Fibroblast of villous mesenchyme (primary cell): ENCODE measurements around the gene MYO15A. TPM values are rescaled to one million over a fixed set of nuclear protein-coding genes. Genes with fewer than 3 reads are reported as not detected.
A peak's percentile ranks its signal among the peaks of the same experiment; 100 is the strongest.

Source experiments
- DNase-seq: peaks from one replicate; pipeline ENCODE4 v3.0.0-alpha.2; 2010; ENCODE audit warnings: low read depth
- H3K4me3 ChIP-seq: 2 replicates; pipeline ENCODE4 v1.5.1; 2011; ENCODE audit warnings: low read depth, mild to moderate bottlenecking, low read length
- CTCF ChIP-seq: IDR thresholded peaks from 2 replicates; pipeline ENCODE4 v1.5.1; 2012; ENCODE audit warnings: low read depth, mild to moderate bottlenecking, low read length; ENCODE audit not compliant: insufficient read depth
- total RNA-seq: library from RNA; depleted of rRNA; stranded (reverse); fragments of >200 nt; gene quantifications from 2 replicates; pipeline ENCODE4 v1.2.3, GENCODE V29; 2012

Gene MYO15A
- total RNA-seq, 1 donor: 0.43 TPM

GRCh38 chr17:18117533-18117932 lies 9.0 kb downstream of the MYO15A start:
- peak; percentile 18 for DNase-seq
- no peak for TF ChIP-seq CTCF
- H3K4me3 ChIP-seq: no peak overlapping the region

- H3K4me3 ChIP-seq: no peak overlapping the region
- DNase-seq: peak; percentile 57
- TF ChIP-seq CTCF: no peak
Measured at GRCh38 chr17:18117982-18118975, 9.7 kb downstream of the MYO15A start.

GRCh38 chr17:18119166-18119745 lies 10.7 kb downstream of the MYO15A start:
- no peak overlapping the region for H3K4me3 ChIP-seq
- no peak for DNase-seq
- TF ChIP-seq CTCF: no peak

GRCh38 chr17:18119938-18120337 lies 11.4 kb downstream of the MYO15A start:
- TF ChIP-seq CTCF: no peak
- H3K4me3 ChIP-seq: no peak overlapping the region
- DNase-seq: no peak

- no peak for DNase-seq
- TF ChIP-seq CTCF: no peak
- no peak overlapping the region for H3K4me3 ChIP-seq
Measured at GRCh38 chr17:18120461-18121017, 12.0 kb downstream of the MYO15A start.

- TF ChIP-seq CTCF: no peak
- DNase-seq: no peak
Measured at GRCh38 chr17:18121144-18121910, 12.8 kb downstream of the MYO15A start.

More at GRCh38 chr17:18121144-18121910, 12.8 kb downstream of the MYO15A start:
- no peak overlapping the region for H3K4me3 ChIP-seq
